ENCODE results near the gene MOB3C.

DNA sequence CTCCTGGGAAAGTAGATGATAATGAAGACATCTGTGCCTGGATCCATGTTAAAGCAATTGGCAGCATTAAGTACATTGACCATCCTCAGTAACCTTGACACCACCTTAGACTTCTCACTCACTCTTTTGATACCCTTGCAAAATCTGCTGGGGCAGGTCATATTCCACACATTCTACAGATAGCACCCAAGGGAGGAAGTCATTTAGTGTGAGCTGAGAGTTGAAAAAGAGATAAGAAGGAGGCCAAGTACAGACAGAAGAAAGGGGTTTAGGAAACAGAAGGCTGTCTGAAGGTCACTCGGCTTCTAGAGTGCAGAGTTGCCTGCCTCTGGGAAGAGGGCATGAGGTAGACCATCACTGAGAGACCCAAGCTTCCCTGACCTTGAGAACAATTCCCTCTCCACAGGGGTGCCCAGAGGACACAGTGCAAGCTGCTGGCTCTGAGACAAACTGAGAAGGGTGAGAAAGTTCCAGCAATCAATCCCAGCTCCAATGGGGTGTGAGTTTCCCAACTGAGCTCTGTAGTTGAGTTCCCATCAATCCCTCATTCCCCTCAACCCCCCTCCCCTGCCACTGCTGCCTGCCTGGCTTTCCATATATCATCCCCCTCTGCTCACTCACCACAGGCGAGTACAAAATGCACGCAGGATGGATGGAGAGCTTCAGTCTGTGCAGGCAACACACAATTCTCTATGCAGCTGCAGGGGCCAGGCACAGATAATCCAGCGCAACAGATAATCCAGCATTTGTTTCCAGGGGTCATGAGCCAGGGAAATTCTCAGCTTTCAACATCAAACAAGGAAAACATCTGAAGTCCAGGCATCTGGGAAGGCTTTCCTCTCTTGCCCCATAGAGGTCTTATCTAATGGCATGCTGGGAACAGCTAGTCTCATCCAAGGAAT, 7.4 kb upstream of the MOB3C start:
- TF ChIP-seq, protein P1, sequence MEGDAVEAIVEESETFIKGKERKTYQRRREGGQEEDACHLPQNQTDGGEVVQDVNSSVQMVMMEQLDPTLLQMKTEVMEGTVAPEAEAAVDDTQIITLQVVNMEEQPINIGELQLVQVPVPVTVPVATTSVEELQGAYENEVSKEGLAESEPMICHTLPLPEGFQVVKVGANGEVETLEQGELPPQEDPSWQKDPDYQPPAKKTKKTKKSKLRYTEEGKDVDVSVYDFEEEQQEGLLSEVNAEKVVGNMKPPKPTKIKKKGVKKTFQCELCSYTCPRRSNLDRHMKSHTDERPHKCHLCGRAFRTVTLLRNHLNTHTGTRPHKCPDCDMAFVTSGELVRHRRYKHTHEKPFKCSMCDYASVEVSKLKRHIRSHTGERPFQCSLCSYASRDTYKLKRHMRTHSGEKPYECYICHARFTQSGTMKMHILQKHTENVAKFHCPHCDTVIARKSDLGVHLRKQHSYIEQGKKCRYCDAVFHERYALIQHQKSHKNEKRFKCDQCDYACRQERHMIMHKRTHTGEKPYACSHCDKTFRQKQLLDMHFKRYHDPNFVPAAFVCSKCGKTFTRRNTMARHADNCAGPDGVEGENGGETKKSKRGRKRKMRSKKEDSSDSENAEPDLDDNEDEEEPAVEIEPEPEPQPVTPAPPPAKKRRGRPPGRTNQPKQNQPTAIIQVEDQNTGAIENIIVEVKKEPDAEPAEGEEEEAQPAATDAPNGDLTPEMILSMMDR (IDR thresholded peaks at IDR 0.05), result no peak
- no peak for TF ChIP-seq POLR2A (IDR thresholded peaks at IDR 0.05)
